ENCODE measurements around the gene ADARB1. TPM values are rescaled to one million over a fixed set of nuclear protein-coding genes. Genes with fewer than 3 reads are reported as not detected.

ADARB1 gene
- total RNA-seq = 10 to 100 TPM in 4 of 5 donors, 1 to 10 TPM in 1; 3.2 to 33.9 (median 28.8) TPM
- polyA plus RNA-seq = 1 to 10 TPM; 5.9 to 6.7 (median 6.6) TPM
- long read RNA-seq, donor 1 = 0 reads
- long read RNA-seq, donor 2, full-length matches to known transcripts = 1 of 1 reads
- long read RNA-seq, donor 2, partial matches to known transcripts = 0 of 1 reads
- long read RNA-seq, donor 2, other reads (novel, unspliced or antisense) = 0 of 1 reads
- long read RNA-seq, donor 3 = 0 reads
- long read RNA-seq, donor 4 = 0 reads
- long read RNA-seq, donor 5 = 0 reads
- long read RNA-seq, donor 6 = 0 reads
- long read RNA-seq, donor 7, partial matches to known transcripts = 6 of 7 reads
- long read RNA-seq, donor 7, other reads (novel, unspliced or antisense) = 0 of 7 reads
- long read RNA-seq, donor 8, partial matches to known transcripts = 0 of 1 reads
- long read RNA-seq, donor 8, other reads (novel, unspliced or antisense) = 0 of 1 reads
- long read RNA-seq, donor 9 = 0 reads
- long read RNA-seq, donor 10, full-length matches to known transcripts = 1 of 1 reads
- long read RNA-seq, donor 10, partial matches to known transcripts = 0 of 1 reads
- long read RNA-seq, donor 10, other reads (novel, unspliced or antisense) = 0 of 1 reads

GRCh38 chr21:45074048-45074817, at the start of gene ADARB1:
Gene ADARB1, plus strand, starts transcription at chr21:45074580. Its CDS starts 97,077 bp downstream, at chr21:45171657.
- H3K9me3 ChIP-seq = no peaks in the 10 kb centered on the region
- H3K27me3 ChIP-seq = peaks cover 0 to 13% (median 0%) of the 10 kb centered on the region in 3 donors
- H3K36me3 ChIP-seq = no peaks in the 10 kb centered on the region
- peaks cover 15 to 49% (median 29%) of the 10 kb centered on the region in 4 donors for H3K4me1 ChIP-seq
- DNase-seq = peak; percentile 59 to 87
- WGBS, 5 donors = 0 to 2% (median 1%) methylated on average over 12 to 129 of the region's 132 CpGs
- peak within 1 kb of the TSS; percentile 91 to 97 (median 92) for H3K4me3 ChIP-seq
- peak within 1 kb of the TSS; percentile 83 to 99 (median 97) for H3K27ac ChIP-seq
- intact Hi-C loops (cut with DNase I; ENCODE audit: low total_unique reads) = no loop called here
- TF ChIP-seq POLR2A (IDR thresholded peaks at IDR 0.05) (no peak), EP300 (IDR thresholded peaks at IDR 0.05) (no peak), POLR2AphosphoS5 (IDR thresholded peaks at IDR 0.05) (peak in 2 of 3 donors; percentile 65 to 70)
- TF ChIP-seq, protein P1, sequence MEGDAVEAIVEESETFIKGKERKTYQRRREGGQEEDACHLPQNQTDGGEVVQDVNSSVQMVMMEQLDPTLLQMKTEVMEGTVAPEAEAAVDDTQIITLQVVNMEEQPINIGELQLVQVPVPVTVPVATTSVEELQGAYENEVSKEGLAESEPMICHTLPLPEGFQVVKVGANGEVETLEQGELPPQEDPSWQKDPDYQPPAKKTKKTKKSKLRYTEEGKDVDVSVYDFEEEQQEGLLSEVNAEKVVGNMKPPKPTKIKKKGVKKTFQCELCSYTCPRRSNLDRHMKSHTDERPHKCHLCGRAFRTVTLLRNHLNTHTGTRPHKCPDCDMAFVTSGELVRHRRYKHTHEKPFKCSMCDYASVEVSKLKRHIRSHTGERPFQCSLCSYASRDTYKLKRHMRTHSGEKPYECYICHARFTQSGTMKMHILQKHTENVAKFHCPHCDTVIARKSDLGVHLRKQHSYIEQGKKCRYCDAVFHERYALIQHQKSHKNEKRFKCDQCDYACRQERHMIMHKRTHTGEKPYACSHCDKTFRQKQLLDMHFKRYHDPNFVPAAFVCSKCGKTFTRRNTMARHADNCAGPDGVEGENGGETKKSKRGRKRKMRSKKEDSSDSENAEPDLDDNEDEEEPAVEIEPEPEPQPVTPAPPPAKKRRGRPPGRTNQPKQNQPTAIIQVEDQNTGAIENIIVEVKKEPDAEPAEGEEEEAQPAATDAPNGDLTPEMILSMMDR (IDR thresholded peaks at IDR 0.05) = no peak

DNA sequence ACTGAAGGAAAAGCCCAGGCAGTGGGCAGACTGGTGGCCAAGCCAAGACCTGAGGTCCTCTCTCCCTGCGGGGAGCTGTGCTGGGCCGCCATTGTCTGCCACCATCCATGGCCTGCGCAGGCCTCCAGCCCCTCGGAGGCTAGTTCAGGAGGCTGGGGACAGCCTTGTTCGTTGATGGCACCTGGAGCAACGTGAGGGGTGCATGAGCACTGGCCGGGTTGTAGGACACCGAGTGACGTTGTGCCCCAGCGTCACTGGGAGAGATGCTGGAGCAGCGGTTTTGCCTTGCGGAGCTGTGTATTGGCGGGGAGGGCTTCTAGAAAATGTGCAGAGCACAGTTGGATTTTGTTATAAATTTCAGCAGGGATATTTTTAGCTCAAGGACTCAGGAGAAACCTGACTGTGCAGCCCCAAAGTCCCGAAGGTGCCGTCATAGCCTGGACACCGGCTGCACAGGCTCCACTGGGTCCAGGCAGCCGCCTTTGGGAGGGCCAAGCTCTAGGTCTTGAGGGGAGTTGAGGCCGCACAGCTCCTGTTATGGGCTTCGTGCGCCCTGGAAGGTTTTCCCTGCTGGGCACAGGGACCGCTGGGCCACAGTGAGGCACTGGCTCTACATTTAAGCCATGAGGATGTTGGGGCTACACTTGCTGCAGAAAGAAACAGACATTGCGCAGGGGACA, 48.2 kb upstream of the ADARB1 start:
- intact Hi-C loops (cut with DNase I; ENCODE audit: low total_unique reads) = no loop called here
- H3K27me3 ChIP-seq = peaks cover 0 to 17% (median 2%) of the 10 kb centered on the region in 3 donors
- no peak overlapping the region for H3K4me3 ChIP-seq
- 85 to 94% (median 90%) methylated on average over 15 to 22 of the region's 22 CpGs for WGBS, 5 donors
- DNase-seq = no peak
- peak overlapping the region in 1 of 5 donors; percentile 27 for H3K27ac ChIP-seq
- H3K4me1 ChIP-seq = peaks cover 14 to 23% (median 20%) of the 10 kb centered on the region in 4 donors
- TF ChIP-seq EP300 (IDR thresholded peaks at IDR 0.05) (no peak), POLR2A (IDR thresholded peaks at IDR 0.05) (no peak), POLR2AphosphoS5 (IDR thresholded peaks at IDR 0.05) (no peak)
- TF ChIP-seq, protein P1 (IDR thresholded peaks at IDR 0.05) = no peak
- no peaks in the 10 kb centered on the region for H3K9me3 ChIP-seq
- H3K36me3 ChIP-seq = no peaks in the 10 kb centered on the region

- TF ChIP-seq, protein P1 (IDR thresholded peaks at IDR 0.05) = no peak
- Histone ChIP-seq H3K36me3 (no peaks in the 10 kb centered on the region), H3K27me3 (peaks cover 0 to 23% (median 8%) of the 10 kb centered on the region in 3 donors), H3K9me3 (no peaks in the 10 kb centered on the region), H3K4me1 (peaks cover 14 to 29% (median 26%) of the 10 kb centered on the region in 4 donors), H3K4me3 (no peak overlapping the region), H3K27ac (no peak overlapping the region)
- intact Hi-C loops (cut with DNase I; ENCODE audit: low total_unique reads) = no loop called here
- WGBS, 5 donors = 83 to 90% (median 86%) methylated on average over 12 of the region's 12 CpGs
- no peak for DNase-seq
These were observed 47.6 kb upstream of the ADARB1 start for GRCh38 chr21:45026826-45027225.

All from stomach (tissue), 19 donors.